ENCODE measurements around the gene DLL4. TPM values are rescaled to one million over a fixed set of nuclear protein-coding genes. Genes with fewer than 3 reads are reported as not detected.
"Not testable (repeated sequence)": the region's sequence is repeated elsewhere in the genome, so short reads cannot be mapped to it uniquely, and the experiment has no call there.

DLL4 gene
- total RNA-seq, 1 experiment from 2014 or later: 0.31 TPM

- DNase-seq (ENCODE audit: low read depth): peak; percentile 69
Measured at GRCh38 chr15:40941528-40942336, 12.6 kb downstream of the DLL4 start.

DNA sequence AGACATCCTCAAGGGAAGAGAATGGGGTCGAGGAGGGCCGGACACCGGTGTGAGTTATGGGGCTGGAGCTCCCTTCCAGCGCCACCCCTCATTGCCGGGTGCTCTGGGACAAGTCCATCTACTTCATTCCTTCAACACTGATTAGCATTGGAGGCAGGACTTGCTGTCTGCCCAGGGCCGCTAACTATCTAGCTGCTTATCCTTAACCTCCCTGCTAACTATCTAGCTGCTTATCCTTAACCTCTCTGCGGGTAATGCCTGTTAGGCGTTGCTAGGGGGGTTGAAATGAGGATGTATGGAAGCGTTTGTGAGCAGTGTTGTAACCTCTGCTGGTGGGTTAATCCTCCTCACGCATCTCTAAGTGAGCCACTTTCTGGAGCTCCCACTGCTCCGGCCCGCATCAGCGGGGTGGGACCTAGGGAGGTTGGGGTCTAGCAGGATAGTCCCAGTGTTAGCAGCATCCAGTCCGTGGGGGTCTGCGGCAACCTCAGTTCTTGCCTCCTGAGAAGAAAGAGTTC, 13.3 kb downstream of the DLL4 start:
- DNase-seq (ENCODE audit: low read depth): no peak

- DNase-seq (ENCODE audit: low read depth): no peak
Measured at GRCh38 chr15:40942878-40943277, 13.7 kb downstream of the DLL4 start.

- DNase-seq (ENCODE audit: low read depth): no peak
Measured at GRCh38 chr15:40943764-40944365, 14.7 kb downstream of the DLL4 start.

GRCh38 chr15:40944510-40945296, 15.6 kb downstream of the DLL4 start:
- DNase-seq (ENCODE audit: low read depth): no peak

DNA sequence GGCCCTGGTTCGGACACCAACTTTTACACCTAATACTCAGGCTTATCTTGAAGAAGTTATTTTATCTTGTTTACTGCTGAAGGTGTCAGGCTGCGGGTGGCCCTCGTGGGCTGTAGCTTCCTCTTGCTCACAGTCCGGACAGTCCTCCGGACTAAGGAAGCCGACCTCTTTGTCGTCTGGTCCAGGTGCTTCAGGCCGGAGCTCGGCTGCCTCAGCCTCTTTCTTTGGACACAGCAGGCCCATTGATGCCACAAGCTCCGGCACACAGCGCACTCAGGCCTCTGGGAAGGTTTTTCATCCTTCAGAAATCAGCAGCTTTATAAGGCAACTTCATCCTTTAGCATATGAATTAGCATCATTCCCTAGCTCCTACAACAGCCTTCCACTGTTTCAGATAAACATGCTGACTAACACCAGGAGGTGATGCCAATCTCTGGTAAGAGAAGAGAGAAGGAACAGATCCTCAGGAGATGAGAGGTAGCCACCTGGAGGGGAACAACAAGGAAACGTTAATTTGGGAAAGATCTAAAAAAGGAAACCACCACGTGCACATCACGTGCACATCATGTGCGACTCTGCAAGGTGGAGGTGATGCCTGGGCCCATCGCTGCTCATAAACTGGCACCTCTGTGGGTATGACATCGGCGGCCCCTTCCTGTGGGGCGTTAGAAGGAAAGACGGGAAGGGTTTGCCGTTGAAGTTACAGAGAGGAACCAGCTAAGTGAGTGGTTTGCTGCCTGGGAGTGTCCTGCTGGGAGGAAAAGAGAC, 19.8 kb downstream of the DLL4 start:
- no peak for DNase-seq (ENCODE audit: low read depth)

GRCh38 chr15:40949756-40950207, 20.6 kb downstream of the DLL4 start:
- no peak for DNase-seq (ENCODE audit: low read depth)

DNA sequence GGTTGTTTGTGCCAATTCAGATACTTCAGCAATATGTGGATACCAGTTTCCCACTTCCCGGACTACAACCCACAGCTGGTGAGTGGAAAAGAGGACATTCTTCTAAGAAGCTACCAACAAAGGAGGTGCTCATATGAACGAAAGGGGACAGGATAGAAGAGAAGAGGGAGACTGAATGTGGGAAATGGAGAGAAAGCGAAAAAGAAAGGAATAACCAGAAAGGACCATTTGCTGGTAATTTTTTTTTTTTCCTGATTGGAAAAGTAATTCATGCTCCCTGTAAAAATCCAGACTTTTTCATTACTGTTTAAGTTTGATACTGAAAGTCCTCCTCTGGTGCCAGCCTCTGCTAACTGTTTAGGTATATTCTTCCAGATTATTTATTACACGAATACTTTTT, 22.6 kb downstream of the DLL4 start:
- no peak for DNase-seq (ENCODE audit: low read depth)

DNA sequence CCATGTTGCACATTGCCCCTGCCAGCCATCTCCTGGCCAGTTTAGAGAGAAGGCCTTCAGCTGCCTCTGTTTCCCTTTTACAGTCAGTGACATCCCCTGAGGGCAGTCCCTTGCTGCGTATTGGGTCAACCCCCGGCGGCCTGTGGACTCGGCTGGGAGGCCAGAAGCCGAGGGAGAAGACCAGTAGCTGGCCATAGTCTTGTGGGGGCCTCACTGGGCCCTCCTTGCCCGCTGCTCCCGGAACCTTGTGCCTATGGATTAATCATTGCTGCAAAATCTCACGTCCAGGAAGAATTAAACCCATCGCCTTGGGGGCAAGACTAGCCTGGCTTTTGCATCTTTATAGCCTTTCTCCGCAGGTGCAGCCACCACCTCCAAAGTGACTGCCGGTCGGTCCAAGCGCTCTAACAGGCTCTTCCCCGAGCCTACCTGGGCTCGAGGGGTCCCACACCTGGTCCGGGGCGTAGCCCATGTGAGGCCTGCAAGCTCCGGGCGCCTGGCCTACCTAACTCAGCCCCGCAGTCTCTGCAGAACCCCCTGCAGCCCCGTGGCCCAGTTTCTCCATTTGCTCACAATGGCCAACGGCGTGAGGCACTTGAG, 23.3 kb downstream of the DLL4 start:
- DNase-seq (ENCODE audit: low read depth): no peak

GRCh38 chr15:40952901-40953712, 24.0 kb downstream of the DLL4 start, which contains the start of gene CHAC1:
TSS of gene CHAC1 (plus strand) at chr15:40953471. CDS start at chr15:40953584, 113 bp downstream.
- peak; percentile 96 for DNase-seq (ENCODE audit: low read depth)

DNA sequence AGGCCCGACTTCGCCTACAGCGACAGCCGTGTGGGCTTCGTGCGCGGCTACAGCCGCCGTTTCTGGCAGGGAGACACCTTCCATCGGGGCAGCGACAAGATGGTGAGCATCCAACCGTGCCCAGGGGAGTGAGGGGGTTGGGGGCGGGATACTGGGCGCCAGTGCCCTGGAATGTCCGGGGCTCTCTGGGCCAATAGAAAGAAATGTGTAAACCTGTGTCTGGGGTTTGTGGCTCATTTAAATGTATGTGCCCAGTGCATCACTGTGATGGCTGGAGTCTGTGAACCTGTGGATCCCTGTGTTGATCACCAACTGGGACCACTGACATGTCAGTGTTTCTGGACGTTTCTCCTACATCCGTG, 24.6 kb downstream of the DLL4 start:
- no peak for DNase-seq (ENCODE audit: low read depth)

GRCh38 chr15:40954158-40954848, 25.2 kb downstream of the DLL4 start:
- DNase-seq (ENCODE audit: low read depth): not testable (repeated sequence)

DNA sequence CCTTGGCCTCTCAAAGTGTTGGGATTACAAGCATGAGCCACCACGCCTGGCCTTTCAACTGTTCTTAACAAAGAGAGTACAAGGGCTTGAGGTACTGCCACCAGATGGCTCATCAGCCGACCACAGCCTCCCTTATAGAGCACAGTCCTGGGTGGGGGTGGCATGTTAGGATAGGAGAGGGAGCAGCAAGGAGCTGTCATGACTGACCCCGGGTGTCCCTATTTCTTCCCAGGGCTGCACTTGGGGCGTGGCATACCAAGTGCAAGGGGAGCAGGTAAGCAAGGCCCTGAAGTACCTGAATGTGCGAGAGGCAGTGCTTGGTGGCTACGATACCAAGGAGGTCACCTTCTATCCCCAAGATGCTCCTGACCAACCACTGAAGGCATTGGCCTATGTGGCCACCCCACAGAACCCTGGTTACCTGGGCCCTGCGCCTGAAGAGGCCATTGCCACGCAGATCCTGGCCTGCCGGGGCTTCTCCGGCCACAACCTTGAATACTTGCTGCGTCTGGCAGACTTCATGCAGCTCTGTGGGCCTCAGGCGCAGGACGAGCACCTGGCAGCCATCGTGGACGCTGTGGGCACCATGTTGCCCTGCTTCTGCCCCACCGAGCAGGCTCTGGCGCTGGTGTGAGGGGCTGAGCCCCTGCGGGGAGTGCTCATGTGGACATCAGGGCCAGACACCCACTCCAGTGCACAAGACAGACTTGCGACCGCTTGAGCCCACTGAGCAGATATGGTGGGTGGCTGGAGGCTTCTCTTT, 26.2 kb downstream of the DLL4 start:
- no peak for DNase-seq (ENCODE audit: low read depth)

DNA sequence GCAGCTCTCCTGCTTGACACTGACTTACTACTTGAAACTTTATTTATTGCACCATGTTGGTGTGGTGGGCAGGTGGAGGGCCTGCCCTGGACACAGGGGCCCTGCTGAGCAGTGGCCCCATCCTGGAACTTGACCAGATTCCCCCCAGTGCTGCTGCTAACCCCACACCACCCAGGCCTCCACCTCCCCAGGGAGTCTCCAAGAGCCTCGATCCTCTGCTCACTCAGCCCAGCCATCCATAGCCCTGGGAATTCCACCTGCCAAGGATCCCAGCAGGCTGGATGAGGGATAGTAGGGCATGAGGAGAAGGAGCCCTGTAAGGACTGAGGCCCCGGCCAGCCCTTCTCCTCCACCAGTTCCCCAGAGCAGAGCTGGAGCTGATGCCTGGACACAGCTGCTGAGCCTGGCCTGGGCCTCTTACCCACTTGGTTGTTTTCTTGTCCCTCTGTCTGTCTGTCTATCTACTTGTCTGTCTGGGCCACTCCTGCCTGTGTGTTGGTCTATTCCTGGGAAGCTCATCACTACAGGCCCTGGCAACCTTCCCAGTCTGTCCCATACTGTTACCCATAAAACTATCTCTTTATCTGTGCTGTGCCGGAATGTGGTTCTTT, 26.9 kb downstream of the DLL4 start:
- DNase-seq (ENCODE audit: low read depth): no peak

- no peak for DNase-seq (ENCODE audit: low read depth)
Measured at GRCh38 chr15:40956541-40956982, 27.4 kb downstream of the DLL4 start.

DNA sequence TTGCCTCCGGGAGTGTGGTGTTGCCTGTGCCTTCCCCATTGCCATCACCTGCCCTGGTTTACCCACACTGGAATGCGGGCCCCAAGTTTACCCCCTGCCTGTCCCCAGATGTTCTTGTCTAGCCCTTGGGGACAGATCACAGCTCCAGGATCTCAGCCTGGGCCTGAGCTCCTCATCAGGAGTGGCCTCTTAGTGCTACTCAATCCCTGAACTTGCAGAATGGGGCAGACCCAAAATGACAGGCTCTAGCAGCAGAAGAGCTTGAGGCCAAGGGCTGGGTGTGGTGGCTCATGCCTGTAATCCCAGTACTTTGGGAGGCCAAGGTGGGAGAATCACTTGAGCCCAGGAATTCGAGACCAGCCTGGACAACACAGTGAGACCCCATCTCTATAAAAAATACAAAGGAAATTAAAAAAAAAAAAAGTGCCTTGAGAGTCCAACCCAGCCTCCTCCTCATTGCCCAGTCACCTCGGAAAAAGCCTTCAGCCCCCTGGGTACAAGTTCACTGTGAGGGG, 28.0 kb downstream of the DLL4 start:
- no peak for DNase-seq (ENCODE audit: low read depth)

DNA sequence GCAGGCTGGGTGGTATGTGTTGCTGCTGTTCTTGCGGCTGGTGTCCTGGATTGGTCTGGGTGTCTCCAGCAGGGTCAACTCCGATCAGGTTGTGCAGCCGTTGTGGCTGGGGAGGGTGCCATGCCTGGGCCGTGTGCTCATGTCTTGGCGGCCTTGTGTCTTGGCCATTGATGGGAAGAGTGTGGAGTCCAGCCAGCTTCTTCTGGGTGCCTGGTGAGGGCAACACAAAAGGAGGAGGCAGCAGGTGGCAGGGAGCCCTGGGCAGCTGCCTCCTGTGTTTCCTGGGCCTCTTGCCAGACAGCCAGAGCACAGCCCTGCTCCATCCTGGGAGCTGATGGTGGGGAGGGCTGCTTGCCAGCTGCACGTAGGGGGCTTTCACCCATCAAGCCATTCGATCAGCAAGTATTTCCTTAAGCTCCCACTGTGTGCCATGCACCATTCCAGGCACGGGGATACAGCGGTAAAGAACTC, 28.5 kb downstream of the DLL4 start:
- no peak for DNase-seq (ENCODE audit: low read depth)

DNA sequence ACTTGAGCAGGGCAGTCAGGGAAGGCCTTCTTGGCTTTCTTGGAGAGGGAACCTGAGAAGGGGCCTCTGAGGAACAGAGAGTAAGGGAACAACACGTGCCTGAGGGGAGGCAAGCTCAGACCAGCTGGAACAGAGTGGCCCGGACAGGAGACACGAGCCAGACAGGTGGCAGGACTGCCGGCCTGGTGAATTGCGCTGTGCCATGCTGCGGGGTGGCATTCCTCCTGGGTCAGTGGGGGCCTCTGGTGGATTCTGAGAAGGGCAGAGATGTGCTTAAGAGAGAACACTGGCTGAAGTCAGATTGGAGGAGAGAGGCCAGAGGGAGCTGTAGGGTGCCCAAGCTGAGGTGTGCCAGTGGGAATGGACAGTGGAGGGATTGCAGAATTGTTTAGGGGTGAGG, 29.0 kb downstream of the DLL4 start:
- no peak for DNase-seq (ENCODE audit: low read depth)

All from HT1080 (cell line).